ENCODE data around the gene EXOC3.

The EXOC3 gene

GRCh38 chr5:466661-467310 is 23.8 kb downstream of the EXOC3 start:
- H3K4me3 ChIP-seq (ENCODE audit: low read depth, low read length) = no peak overlapping the region
- in situ Hi-C loops (cut with HindIII; ENCODE audit: low sequenced_read_pairs) = no loop called here
- no peak for TF ChIP-seq CTCF (IDR thresholded peaks at IDR 0.05; ENCODE audit: low read depth, low read length, missing control alignments)
- no peak for DNase-seq (ENCODE audit: low read depth)

GRCh38 chr5:468401-468800 is 25.4 kb downstream of the EXOC3 start:
- no peak for DNase-seq (ENCODE audit: low read depth)
- TF ChIP-seq CTCF (IDR thresholded peaks at IDR 0.05; ENCODE audit: low read depth, low read length, missing control alignments) = no peak
- no peak overlapping the region for H3K4me3 ChIP-seq (ENCODE audit: low read depth, low read length)
- in situ Hi-C loops (cut with HindIII; ENCODE audit: low sequenced_read_pairs) = no loop called here

- H3K4me3 ChIP-seq (ENCODE audit: low read depth, low read length) = no peak overlapping the region
- in situ Hi-C loops (cut with HindIII; ENCODE audit: low sequenced_read_pairs) = no loop called here
- no peak for DNase-seq (ENCODE audit: low read depth)
- TF ChIP-seq CTCF (IDR thresholded peaks at IDR 0.05; ENCODE audit: low read depth, low read length, missing control alignments) = no peak
These were observed 26.9 kb downstream of the EXOC3 start for GRCh38 chr5:469752-470483.

GRCh38 chr5:470961-471749 is 28.2 kb downstream of the EXOC3 start:
- no peak for DNase-seq (ENCODE audit: low read depth)
- in situ Hi-C loops (cut with HindIII; ENCODE audit: low sequenced_read_pairs) = no loop called here
- no peak overlapping the region for H3K4me3 ChIP-seq (ENCODE audit: low read depth, low read length)
- TF ChIP-seq CTCF (IDR thresholded peaks at IDR 0.05; ENCODE audit: low read depth, low read length, missing control alignments) = no peak

GRCh38 chr5:471750-472058 is 28.7 kb downstream of the EXOC3 start:
- TF ChIP-seq CTCF (IDR thresholded peaks at IDR 0.05; ENCODE audit: low read depth, low read length, missing control alignments) = no peak
- peak overlapping the region; percentile 83 for H3K4me3 ChIP-seq (ENCODE audit: low read depth, low read length)
- DNase-seq (ENCODE audit: low read depth) = no peak
- in situ Hi-C loops (cut with HindIII; ENCODE audit: low sequenced_read_pairs) = no loop called here

- no peak for TF ChIP-seq CTCF (IDR thresholded peaks at IDR 0.05; ENCODE audit: low read depth, low read length, missing control alignments)
- no peak for DNase-seq (ENCODE audit: low read depth)
- H3K4me3 ChIP-seq (ENCODE audit: low read depth, low read length) = peak overlapping the region; percentile 83
- in situ Hi-C loops (cut with HindIII; ENCODE audit: low sequenced_read_pairs) = no loop called here
These were observed 29.2 kb downstream of the EXOC3 start for GRCh38 chr5:472076-472655.

Measured in astrocyte of the cerebellum (primary cell).